ENCODE data around the gene PAGE5.

Gene PAGE5

GRCh38 chrX:55220119-55220794, at the start of gene PAGE5:
PAGE5 (plus strand) TSS chrX:55220346; CDS start chrX:55221383, 1,037 bp downstream.
- no peak for DNase-seq

GRCh38 chrX:55187281-55187680, 32.9 kb upstream of the PAGE5 start:
- DNase-seq: no peak

GRCh38 chrX:55196688-55197087, 23.5 kb upstream of the PAGE5 start:
- DNase-seq: no peak

GRCh38 chrX:55201930-55202579, 18.1 kb upstream of the PAGE5 start:
- DNase-seq: no peak

- DNase-seq: no peak
These were observed 13.8 kb upstream of the PAGE5 start for GRCh38 chrX:55206162-55206941.

- no peak for DNase-seq
These were observed 9.0 kb upstream of the PAGE5 start for GRCh38 chrX:55210931-55211677.

- no peak for DNase-seq
These were observed 6.8 kb upstream of the PAGE5 start for GRCh38 chrX:55213381-55213780.

- no peak for DNase-seq
These were observed 20.7 kb downstream of the PAGE5 start for GRCh38 chrX:55240788-55241340.

- no peak for DNase-seq
These were observed 33.4 kb downstream of the PAGE5 start for GRCh38 chrX:55253528-55253927.

DNA sequence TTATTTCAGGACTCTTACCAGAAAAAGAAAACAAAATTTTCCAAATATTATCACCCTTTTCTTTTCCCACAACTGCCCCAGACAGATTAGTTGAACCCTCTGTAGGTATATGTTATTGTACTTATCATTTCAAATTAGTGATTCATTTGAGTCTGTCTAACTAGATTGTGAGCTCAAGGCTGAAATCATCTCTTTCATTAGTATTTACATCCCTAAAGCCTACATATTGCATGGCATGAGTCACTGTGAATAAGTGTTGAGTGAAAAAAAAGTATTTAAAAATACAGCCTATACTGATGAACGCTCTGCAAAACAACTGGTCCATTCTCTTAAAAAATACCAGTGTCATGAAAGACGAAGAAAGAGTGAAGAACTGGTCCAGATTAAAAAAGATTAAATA, 40.7 kb downstream of the PAGE5 start:
- DNase-seq: no peak

DNA sequence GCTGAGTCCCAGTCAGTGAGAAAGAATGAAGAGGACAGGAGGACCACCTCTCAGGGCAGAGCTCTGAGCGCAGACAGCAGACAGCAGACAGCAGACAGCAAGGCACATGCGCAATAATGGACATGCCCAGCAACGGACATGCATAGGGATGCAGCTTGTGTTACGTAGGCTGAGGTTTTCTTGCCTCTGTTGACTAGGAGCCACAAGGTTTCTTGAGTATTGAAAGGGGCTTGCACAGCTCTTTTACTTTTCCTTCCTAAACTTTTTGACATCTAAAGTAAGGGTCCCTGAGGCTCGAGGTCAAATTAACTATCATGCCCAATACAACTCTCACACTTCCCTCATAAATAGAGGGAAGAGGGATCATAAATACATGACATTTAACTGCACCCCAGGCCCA, 44.7 kb downstream of the PAGE5 start, which contains the start of gene PAGE3:
PAGE3 (minus strand) TSS at position 101 of the 400 bp plus-strand sequence. CDS start 1,013 bp downstream, outside the sequence.
- no peak for DNase-seq

All from NCI-H69 (cell line).